Iris pigment epithelial cell (primary cell): Measurements from ENCODE around the gene ACSL3.

Experiments used
- DNase-seq: peaks from one replicate; pipeline ENCODE4 v3.0.0-alpha.2; 2011; ENCODE audit warnings: low read depth

The ACSL3 gene

DNA sequence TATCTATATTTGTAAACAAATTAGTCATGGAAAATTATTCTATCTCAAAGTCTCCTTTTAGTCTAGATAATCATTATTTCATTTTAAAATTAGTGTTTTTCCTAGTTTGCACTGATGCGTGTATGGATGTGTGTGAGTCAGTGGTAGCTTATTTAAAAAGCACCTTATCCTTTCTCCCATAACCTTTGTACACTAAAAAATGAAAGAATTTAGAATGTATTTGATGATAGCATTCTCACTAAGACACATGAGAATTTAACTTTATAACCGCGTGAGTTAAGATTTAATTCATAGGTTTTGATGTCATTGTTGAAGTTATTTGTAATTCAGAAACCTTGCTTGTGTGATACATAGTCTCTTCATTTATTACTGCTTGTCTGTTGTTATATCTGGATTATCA lies 81.7 kb downstream of the ACSL3 start:
- DNase-seq, result no peak

DNA sequence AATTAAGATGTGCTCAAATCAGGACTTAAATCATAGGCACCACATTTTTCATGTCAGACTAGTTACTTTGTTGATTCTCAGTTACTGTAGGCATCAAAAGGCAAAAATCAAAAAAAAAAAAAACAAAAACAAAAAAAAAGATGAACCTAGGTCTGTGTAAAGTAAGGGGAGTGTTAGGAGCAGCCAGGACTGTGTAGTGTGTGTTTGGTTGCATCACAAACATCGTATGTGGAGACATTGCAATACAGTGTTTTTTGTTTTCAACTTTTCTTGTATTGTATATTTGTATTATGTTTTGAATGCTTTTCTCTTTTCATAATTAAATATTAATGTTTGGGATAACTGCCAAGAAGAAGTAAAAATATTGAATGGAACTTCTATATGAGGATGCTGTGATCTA lies 82.1 kb downstream of the ACSL3 start:
- DNase-seq, result no peak

DNA sequence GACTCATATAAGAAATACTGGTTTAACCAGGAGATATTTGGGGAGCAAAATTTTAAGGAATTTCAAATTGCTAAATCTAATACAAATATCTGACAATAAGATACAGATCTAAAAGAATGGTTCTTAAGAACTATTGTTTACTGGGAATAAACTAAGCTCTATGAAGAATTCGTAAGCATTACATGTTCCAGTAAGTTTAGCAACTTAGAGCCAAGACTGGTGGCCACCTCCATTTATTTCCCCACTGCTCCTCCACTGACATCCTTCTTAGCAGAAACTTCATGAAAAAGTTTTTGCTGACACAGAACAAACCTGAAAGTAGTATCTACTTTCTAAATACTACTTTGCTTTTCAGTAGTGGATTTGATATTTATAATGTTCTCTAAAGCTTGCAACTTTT lies 83.0 kb downstream of the ACSL3 start:
- DNase-seq, result peak; percentile 61

DNA sequence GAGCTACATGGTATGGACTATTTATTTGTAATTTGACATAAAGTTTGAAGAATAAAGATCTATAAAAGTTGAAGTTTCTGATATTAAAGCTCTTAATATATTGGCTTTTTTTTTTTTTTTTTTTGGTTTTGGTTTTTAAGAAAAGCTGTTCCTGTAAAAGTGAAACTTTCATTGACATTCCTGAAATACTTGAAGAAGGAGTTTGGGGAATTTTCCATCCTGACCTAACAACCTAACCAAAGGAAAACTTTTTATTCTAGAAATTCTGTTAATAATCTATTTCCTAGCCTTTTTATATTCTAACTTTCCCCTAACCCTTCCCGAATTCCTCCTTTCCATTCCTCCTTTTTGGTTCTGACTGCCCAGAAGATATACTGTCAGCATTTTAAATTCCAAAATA lies 83.7 kb downstream of the ACSL3 start:
- DNase-seq, result no peak

DNA sequence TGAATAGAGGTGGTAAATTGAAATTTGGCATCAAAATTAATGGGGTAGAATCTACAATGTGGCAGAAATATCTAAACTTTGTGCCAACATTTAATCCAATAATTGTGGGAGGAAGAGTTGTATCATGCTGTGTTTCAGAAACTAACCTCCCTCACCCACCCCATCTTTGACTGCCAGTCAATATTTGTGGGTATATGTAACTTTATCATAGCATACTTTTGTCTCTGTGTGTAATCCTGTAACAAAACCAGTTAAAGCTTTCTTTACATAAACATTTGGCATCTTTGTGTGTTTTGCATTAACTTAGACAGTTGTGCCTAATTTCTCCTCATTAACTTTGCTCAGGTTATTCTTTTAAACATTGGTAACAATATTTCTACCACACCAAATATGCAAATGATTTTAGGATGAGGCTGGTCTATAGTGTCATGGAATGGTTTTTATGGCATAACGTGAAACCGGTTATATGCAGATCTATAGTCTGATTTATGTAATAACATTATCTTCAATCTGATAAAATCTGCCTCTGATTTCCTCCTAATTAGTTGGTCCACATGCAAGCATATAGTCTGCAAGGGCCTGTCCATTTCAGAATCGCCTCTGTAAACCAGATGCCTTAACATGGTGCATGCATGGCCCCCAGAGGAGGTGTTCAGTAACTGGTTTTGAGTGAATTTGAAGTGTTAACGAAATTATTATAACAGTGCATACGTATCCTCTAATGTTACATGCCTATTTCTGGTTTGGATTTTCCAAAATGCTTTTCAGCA lies 84.3 kb downstream of the ACSL3 start:
- DNase-seq, result no peak

DNA sequence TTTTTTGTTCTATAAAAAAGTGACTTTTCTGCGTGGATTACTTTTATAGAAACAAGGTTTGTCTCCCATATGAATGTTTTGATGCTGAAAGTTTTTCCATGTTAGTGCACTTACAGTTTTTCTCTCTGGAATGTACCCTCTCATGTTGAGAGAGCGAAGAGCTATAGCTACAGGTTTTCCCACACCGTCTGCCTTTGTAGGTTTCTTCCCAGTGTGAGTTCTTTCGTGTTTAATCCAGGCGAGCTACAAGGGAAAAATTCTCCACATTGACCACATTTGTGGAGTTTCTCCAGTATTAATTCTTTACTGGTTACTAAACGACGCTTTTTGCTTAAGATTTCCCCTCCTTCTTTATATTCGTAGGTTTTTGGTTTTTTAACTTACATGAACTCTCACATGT lies 85.1 kb downstream of the ACSL3 start:
- no peak for DNase-seq

DNA sequence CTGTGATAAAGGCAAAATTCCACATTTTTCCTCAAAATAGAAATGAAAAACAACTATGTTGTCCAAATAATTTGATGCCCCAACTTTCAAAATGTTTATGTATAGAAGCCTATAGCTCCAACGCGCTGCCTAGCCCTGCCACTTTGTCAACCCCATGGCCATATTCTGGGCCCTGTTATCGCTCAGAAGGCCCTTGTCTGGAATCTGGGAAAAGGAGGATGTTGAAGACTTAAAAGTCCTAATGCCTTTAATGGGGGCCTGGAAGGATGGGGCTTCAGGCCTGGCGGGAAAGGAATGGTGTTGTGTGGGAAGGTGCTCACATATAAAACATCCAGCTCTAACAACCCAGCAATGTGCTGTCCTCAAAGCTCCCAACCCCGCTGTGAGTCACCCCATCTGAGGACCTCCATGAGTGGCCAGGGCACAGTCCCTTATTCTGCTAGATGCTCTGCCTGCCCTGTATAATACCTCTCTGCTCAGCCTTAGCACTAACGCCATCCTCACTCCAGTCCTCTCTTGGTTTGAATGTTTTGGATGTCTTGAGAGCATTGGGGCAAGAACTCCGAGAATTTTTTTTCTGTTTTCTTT lies 86.0 kb downstream of the ACSL3 start:
- DNase-seq, result peak; percentile 34

DNA sequence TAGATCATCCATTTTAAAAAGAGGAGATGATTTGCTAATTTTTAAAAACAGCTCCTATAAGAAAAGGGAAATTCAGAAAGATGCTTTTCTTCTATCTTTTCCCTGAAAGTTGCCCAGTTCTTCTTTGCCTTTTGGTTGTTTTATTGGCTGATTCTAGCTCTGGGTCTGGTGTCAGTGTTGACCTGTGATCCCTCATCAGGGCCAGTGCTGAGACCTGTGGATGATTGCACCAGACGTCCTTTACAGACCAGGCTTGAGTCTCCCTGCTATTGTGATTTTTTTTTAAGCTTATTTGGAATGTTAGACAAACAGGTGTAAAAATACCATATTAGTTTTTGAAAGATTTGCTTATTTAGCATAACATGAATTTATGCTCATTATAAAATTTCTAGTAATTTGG lies 88.2 kb downstream of the ACSL3 start:
- no peak for DNase-seq

DNA sequence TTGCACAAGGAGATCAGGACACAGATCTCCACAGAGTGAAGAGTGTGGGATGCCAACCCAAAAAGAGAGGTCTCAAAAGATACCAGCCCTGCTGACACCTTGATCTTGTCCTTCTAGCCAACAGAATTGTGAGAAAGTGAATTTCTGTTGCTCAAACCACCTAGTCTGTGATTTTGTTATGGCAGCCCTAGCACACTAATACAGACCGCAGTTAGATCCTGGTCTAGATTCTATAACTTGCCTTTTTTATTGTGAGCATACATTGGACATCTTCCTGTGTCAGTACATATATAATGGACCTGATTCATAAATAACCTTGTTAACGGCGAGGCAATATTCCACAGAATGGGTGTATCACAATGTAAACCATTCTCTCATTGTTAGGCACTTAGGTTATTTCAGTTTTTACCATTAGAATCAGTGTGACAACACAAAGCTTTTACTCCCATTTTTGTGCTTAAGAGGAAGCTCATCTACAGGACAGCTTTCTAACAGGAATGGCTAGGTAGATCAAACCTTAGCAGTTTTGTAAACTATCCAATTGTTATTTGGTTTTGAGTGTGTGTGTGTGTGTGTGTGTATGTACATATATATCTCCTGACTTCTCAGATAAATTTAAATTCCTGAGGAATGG lies 89.0 kb downstream of the ACSL3 start:
- no peak for DNase-seq

DNA sequence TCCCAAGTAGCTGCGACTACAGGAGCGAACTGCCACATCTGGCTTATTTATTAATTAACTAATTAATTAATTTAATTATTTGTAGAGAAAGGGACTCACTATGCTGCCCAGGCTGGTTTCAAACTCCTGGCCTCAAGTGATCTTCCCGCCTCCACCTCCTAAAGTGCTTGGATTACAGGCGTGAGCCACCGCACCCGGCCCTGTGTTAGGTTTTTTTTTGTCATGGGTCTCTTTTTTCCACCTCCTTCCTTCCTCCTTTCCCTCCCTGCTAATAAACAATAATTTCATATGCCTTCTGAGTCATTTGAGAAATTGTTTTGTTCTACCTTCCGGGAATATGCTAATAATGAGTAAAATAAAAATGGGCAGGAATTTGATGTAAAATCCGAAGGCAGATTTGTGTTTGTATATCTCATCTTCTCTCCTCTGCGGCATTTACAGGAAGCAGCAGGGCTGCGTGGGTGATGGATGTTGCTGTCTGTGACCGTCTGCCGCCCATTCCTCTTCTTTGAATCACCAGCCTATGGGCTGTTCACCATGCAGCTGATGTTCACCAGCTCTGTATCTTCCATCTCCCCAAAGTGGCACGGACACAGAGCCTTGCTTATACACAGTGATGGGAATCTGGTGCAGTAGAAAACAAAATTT lies 89.9 kb downstream of the ACSL3 start:
- DNase-seq, result peak; percentile 91

DNA sequence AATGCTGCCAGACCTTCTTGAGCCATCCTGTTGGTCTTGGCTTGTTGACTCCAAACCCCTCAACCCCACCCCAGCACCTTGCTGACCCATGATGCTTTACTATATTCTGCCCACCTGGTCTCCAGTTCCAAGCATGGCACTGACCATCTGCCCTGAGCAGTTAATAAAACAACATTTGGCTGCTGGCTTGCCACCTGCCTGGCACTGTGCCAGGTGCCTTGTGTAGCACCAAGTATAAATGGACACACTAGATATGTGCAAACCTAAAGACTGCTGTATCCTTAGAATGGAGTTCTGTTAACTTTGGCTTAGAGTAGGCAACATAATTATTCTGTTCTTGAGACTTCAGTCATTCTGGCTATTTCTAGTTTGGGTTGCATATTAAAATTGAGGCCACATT lies 91.4 kb downstream of the ACSL3 start:
- no peak for DNase-seq

DNA sequence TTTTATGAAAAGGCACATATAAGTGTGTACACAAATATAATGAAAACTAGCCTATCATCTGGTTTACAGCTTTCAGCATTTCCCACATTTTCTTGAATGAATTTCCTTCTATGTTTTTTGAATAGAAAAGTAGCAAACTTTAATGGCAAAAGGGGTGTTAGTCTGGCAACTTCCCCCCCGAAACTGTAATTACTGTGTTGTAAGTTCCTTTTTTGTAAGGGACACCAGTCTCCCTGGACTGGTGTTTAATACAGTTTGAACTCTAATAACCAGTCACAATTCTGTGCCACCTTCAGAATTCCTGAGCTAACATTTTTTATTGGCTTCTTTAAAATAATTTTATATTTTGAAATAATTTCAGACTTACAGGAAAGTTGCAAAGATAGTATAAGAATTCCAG lies 94.2 kb downstream of the ACSL3 start:
- DNase-seq, result no peak

DNA sequence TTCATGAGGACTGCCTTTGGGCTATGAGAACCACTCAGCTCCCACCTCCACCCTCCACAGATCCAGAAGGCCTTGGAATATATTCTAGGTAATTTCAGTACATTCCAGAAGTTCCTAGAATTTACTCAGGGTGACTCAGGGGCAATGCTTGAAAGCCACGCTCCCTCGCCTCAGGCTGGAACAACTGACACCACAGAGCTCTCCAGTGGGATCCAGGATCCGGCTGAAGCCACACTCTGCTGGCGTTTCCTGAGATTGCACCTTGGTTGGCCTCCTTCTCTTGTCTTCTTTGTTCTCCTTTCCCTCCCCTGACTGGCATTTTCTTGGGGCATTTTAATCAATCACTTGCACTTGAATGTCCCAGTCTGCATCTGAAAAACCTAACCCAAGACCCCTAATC lies 98.5 kb downstream of the ACSL3 start:
- DNase-seq, result peak; percentile 89

DNA sequence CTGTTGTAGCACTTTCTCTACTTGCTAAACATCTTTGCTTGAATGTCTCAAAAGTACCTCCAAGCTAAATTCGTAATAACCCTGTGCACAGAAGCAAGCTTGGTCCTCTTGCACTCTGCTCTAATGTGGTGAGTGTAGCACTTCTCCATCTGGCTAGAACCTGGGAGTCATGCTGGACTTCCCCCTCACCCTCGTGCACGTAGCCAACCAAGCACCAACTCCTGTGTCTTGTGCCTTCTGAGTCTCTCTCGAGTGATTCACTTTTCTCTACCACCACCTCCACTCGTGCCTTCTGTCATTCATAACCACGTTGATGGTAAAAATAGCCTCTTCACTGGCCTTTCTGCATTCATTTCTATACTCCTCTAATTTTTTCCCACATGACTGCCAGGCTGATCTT lies 99.3 kb downstream of the ACSL3 start:
- DNase-seq, result peak; percentile 54

DNA sequence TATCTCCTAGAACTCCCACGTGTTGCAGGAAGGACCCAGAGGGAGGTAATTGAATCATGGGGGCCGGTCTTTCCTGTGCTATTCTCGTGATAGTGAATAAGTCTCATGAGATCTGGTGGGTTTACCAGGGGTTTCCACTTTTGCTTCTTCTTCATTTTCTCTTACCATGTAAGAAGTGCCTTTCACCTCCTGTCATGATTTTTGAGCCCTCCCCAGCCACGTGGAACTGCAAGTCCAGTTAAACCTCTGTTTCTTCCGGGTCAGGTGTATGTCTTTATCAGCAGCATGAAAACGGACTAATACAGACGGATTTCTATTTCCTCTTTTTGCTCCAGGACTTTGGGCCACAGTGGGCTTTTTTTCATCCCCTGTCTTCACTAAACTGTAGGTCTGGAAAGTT lies 102.8 kb downstream of the ACSL3 start:
- DNase-seq, result no peak

DNA sequence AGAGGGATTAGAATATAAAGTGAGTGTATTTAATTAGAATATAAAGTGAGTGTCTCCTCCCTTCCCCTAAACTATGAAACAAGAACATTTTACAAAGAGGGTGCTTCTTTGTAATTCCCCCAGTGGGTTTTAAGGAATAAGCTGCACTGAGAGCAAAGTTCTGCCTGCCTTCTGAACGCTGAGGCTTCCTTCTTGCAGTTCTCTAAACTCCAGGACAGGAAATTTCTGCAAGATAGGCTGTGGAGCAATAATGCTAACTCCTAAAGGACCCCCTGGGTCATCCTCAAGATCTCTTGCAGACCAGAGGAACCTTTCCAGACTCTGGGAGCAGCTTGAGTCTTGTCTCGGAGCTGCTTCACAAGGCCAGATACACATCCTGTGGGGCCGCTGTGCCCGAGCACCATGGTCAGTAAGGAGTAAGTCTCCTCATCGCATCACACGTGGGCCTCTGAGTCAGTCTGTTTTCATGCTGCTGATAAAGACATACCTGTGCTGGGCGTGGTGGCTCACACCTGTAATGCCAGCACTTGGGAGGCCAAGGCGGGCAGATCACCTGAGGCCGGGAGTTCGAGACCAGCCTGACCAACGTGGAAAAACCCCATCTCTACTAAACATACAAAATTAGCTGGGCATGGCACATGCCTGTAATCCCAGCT lies 103.7 kb downstream of the ACSL3 start:
- DNase-seq, result no peak

DNA sequence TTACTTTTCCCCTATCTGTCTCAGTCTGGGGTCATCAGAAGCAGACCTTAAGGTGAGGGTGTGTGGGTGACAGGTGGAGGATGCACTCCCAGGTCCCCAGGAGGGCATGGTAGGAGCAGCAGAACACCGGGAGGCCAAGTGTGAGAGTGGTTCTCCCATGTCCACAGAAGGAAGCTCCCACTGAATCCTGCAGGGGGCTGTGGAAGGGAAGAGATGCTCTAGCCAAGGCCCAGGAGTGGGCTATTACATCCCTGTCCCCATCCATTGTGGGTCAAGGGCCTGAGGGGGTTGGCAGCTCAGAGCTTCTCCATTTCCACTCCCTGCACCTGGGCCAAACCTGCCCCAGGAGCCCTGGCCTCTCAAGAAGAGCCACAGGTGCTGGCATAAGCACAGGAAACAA lies 104.7 kb downstream of the ACSL3 start:
- DNase-seq, result no peak

DNA sequence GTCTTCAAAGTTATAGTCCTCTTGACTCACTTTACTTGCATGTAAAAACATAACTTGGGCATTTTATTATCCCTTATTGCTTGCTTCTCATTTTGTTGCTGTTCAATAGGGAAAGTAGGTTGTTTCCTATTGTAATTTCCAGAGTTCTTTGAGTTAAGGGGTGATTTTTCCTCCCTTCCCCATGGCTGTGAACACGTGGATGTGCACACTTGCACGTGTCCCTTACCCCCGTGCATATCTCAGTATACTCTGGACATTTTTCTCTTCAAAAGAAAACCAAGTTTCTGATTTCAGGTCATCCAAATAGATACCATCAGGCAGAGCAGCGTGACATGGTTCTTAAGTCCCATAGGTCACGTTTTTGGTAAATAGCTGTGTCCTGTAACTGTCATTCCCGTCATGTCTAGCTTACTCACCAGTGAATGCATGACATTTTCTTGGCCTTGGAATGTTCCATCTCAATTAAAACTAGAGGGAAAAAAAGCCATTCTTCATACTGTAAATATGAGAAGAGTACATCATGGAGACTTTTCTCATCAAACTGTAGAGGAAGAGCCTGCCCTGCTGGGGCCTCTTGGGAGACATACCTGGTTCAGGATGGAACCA lies 107.8 kb downstream of the ACSL3 start:
- DNase-seq, result no peak

DNA sequence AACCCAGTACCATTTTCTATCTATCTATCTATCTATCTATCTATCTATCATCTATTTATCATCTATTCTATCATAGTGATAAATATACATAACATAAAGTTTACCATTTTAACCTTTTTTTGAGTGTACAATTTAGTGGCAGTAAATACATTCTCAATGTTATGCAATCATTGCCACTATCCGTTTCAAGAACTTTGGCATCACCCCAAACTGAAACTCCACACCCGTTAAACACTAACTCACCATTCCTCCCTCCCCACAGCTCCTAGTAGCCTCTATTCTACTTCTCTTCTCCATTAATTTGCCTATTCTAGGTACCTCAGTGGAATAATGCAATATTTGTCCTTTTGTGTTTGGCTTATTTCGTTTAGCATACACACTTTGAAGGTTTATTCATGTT lies 108.7 kb downstream of the ACSL3 start:
- peak; percentile 88 for DNase-seq

DNA sequence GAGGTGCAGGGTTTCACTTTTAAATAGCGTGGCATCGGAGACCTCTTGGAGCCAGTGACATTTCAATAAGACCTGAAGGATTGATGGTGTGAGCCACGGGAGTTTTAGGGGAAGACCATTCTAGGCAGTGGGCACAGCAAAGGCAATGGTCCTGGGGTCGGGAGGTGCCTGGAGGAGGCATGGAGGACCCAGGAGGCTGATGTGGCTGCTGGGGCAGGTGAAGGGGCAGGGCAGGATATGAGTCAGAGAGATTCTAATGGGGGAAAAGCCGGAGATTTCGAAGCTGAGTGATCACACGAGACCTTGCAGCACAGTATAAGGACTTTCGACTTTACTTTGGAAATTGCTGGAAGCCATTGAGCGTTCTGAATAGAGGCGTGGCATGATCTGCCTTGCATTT lies 111.6 kb downstream of the ACSL3 start:
- no peak for DNase-seq

DNA sequence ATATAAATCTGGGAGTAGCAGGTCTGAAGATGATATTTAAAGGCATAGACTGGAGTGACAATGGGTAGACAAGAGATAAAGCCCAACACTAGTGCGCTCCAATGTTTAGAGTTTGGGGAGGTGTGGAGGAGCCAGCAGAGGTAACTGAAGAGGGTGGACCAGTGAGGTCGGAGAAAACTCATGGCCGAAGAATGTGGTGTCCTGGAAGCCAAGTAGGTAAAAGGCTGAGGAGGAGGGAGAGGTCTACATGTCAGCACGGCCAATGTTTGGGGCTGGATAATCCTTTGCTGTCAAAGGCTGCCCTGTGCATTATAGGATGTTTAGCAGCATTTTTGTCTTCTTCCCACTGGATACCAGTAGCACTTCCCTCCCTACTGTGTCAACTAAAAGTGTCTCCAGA lies 112.4 kb downstream of the ACSL3 start:
- DNase-seq, result no peak

DNA sequence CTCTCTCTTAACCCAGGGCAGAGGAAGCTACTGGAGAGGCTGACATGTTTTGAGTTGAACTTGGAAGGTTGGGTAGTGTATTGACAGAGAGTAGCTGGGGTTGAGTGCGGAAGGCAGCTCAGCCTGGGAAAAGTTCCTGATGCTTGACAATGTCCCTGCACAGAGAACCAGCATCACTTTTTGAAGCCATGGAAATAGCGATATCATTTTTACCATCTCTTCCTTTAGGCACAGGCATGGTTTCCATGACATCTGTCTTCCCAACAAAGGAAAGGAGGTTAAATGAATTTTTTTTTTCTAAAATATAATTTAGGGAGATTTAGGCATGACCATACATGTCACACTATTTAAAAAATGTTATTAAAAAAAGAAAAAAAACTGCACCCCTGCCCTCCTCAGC lies 112.9 kb downstream of the ACSL3 start:
- no peak for DNase-seq
